ENCODE data around the gene ARMCX1.
A peak's percentile ranks its signal among the peaks of the same experiment; 100 is the strongest.
"Not testable (repeated sequence)": the region's sequence is repeated elsewhere in the genome, so short reads cannot be mapped to it uniquely, and the experiment has no call there.

ARMCX1 gene

GRCh38 chrX:101550362-101550750, at the start of gene ARMCX1:
TSS of gene ARMCX1 (plus strand) at chrX:101550547. CDS start at chrX:101552931, 2,384 bp downstream.
- DNase-seq (ENCODE audit: extremely low spot score, insufficient read length, low read depth) (no peak), FAIRE-seq (no peak)

GRCh38 chrX:101502929-101503328, 47.4 kb upstream of the ARMCX1 start:
- not testable (repeated sequence) for FAIRE-seq; DNase-seq (ENCODE audit: extremely low spot score, insufficient read length, low read depth)

GRCh38 chrX:101507372-101507771, 43.0 kb upstream of the ARMCX1 start:
- DNase-seq (ENCODE audit: extremely low spot score, insufficient read length, low read depth) (no peak), FAIRE-seq (no peak)

- no peak for FAIRE-seq
- no peak for DNase-seq (ENCODE audit: extremely low spot score, insufficient read length, low read depth)
Measured at GRCh38 chrX:101507986-101508385, 42.4 kb upstream of the ARMCX1 start.

GRCh38 chrX:101530944-101531343, 19.4 kb upstream of the ARMCX1 start:
- FAIRE-seq (no peak), DNase-seq (ENCODE audit: extremely low spot score, insufficient read length, low read depth) (no peak)

GRCh38 chrX:101539116-101539515, 11.2 kb upstream of the ARMCX1 start:
- no peak for DNase-seq (ENCODE audit: extremely low spot score, insufficient read length, low read depth)
- no peak for FAIRE-seq

- no peak for DNase-seq (ENCODE audit: extremely low spot score, insufficient read length, low read depth)
- FAIRE-seq: no peak
Measured at GRCh38 chrX:101550751-101551379, 518 bp downstream of the ARMCX1 start.

- DNase-seq (ENCODE audit: extremely low spot score, insufficient read length, low read depth) (no peak), FAIRE-seq (no peak)
Measured at GRCh38 chrX:101551380-101551767, 1.0 kb downstream of the ARMCX1 start.

GRCh38 chrX:101552714-101553113, 2.4 kb downstream of the ARMCX1 start:
- DNase-seq (ENCODE audit: extremely low spot score, insufficient read length, low read depth): no peak
- FAIRE-seq: no peak

- FAIRE-seq (no peak), DNase-seq (ENCODE audit: extremely low spot score, insufficient read length, low read depth) (no peak)
Measured at GRCh38 chrX:101564651-101565050, 14.3 kb downstream of the ARMCX1 start.

- FAIRE-seq: peak; percentile 99
Measured at GRCh38 chrX:101595739-101596419, 45.5 kb downstream of the ARMCX1 start.

GRCh38 chrX:101599592-101599991, 49.2 kb downstream of the ARMCX1 start:
- DNase-seq (ENCODE audit: extremely low spot score, insufficient read length, low read depth); FAIRE-seq: not testable (repeated sequence)

More at GRCh38 chrX:101595739-101596419, 45.5 kb downstream of the ARMCX1 start:
- DNase-seq (ENCODE audit: extremely low spot score, insufficient read length, low read depth): peak; percentile 38

- no peak for DNase-seq (ENCODE audit: extremely low spot score, insufficient read length, low read depth)
- FAIRE-seq: no peak
Measured at GRCh38 chrX:101602077-101602476, 51.7 kb downstream of the ARMCX1 start.

All from GM18507 (cell line).